Spleen (tissue), 7 donors: ENCODE data around the gene VAMP8.

Experiments used
- POLR2A ChIP-seq, 3 donors: fragments of 450-650 bp; IDR thresholded peaks; one replicate each; pipeline ENCODE4 v1.5.1; 2017; ENCODE audit warnings: antibody characterized with exemption in 3 of 3, mild to moderate bottlenecking in 1 of 3
- TF ChIP-seq, protein P1 (sequence below), 11 experiments: fragments of 200-600 bp in 7 of 11; fragments of 450-650 bp in 4 of 11; sonication (generic) in 4 of 11; IDR thresholded peaks in 8 of 11; conservative IDR thresholded peaks in 3 of 11; 1 replicate in 7 of 11; 2 replicates in 4 of 11; pipeline versions ENCODE4 v1.4.0 to v1.8.0; 2016 to 2021; ENCODE audit warnings: antibody characterized with exemption in 11 of 11, inconsistent platforms in 4 of 11, mild to moderate bottlenecking in 1 of 11
- donor health status: DM: no; HTN: no; CAD: no; lungs with moderate emphysema.
- donor health status: DM: no; HTN: no; CAD: no.
- donor health status: DM: no; HTN: no; CAD: no.

DNA sequence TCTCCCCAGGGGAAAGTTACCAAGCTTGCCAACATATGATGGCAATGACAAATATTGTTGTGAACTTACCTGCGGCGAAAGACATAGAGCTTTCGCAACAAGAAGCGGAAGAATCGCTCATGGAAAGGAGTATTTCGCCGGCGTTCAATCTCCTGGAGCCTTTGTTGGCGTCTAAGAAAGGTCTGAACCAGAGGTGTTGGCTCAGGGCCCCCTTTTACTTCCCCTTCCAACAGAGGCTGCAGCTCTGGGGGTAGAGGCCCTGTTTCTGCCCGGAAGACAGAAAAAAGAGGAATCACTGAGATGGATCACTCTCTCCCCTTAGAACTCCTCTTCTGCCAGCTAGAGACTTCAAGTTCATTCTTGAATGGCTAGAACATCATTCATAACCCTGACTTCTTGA lies 26.9 kb upstream of the VAMP8 start:
- TF ChIP-seq, protein P1, sequence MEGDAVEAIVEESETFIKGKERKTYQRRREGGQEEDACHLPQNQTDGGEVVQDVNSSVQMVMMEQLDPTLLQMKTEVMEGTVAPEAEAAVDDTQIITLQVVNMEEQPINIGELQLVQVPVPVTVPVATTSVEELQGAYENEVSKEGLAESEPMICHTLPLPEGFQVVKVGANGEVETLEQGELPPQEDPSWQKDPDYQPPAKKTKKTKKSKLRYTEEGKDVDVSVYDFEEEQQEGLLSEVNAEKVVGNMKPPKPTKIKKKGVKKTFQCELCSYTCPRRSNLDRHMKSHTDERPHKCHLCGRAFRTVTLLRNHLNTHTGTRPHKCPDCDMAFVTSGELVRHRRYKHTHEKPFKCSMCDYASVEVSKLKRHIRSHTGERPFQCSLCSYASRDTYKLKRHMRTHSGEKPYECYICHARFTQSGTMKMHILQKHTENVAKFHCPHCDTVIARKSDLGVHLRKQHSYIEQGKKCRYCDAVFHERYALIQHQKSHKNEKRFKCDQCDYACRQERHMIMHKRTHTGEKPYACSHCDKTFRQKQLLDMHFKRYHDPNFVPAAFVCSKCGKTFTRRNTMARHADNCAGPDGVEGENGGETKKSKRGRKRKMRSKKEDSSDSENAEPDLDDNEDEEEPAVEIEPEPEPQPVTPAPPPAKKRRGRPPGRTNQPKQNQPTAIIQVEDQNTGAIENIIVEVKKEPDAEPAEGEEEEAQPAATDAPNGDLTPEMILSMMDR (IDR thresholded peaks at IDR 0.05 in 8 of 11, conservative IDR thresholded peaks at IDR 0.05 in 3 of 11) = no peak
- no peak for TF ChIP-seq POLR2A (IDR thresholded peaks at IDR 0.05)
